ENCODE results near the gene TSSK6. TPM values are rescaled to one million over a fixed set of nuclear protein-coding genes. Genes with fewer than 3 reads are reported as not detected.

TSSK6 gene
- total RNA-seq, 2 experiments from 2014 or later, result 3.8 to 4.4 TPM

- POLR2A ChIA-PET, result no interaction called here
- Mint-ChIP-seq H3K27ac (peak overlapping the region; percentile 59), H3K4me3 (peak overlapping the region; percentile 23)
Observed at GRCh38 chr19:19537075-19538048, 22.0 kb upstream of the TSSK6 start.

DNA sequence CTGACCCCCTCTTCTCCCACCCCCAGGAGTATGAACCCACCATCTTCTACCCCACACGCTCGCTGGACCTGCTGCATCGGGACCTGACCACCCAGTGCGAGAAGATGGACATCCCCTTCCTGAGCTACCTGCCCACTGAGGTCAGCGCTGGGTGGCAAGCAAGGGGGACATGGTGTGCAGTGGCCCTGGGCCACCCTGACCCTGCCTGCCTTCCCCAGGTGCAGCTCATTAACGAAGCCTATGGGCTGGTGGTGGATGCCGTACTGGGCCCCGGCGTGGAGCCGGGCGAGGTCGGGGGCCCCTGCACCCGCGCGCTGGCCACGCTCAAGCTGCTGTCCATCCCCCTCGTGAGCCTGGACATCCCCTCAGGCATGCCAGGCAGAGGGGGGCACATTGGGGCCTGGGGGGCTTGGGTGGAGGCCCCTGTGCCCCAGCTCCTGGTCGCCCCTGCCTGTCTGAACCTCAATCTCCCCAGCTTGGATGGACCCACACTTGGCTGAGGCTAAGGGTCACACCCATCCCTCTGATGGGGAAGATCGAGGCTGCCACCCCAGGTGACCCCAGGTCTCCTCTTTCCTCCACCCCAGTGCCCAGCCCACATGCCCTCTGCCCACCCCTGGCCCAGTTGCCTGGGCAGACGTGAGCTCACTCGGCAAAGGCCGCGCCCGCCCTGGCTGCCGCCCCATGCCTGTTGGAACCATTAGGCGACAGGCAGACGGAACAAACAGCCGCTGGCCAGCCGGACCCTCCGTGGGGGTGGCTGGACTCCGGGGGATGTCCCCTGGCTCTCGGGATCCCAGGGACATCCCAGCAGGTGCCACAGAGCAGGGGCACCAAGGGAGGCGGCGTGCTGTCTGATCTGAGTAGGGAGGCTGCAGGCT lies 20.2 kb upstream of the TSSK6 start:
- H3K27ac Mint-ChIP-seq, result no peak overlapping the region
- no peak overlapping the region for H3K4me3 Mint-ChIP-seq
- DNase-seq (no peak), ATAC-seq (no peak)
- ChIA-PET CTCF (interaction anchor here (0.7 to 2.1 kb wide), 2 partner anchors 19 to 130 kb away, joined by 4 to 6 read pairs; partner anchors contain the start of gene GATAD2A), POLR2A (no interaction called here)
- intact Hi-C loops (cut with DNase I, micrococcal nuclease), result no loop called here
- H3K36me3 Mint-ChIP-seq (ENCODE audit: low read depth), result peaks cover 7% of the 10 kb centered on the region
- peaks cover 9% of the 10 kb centered on the region for H3K27me3 Mint-ChIP-seq
- peaks cover 27% of the 10 kb centered on the region for H3K4me1 Mint-ChIP-seq
- H3K9me3 Mint-ChIP-seq (ENCODE audit: low read depth), result no peaks in the 10 kb centered on the region

More at GRCh38 chr19:19537075-19538048, 22.0 kb upstream of the TSSK6 start:
- H3K9me3 Mint-ChIP-seq (ENCODE audit: low read depth), result no peaks in the 10 kb centered on the region
- ATAC-seq (no peak), DNase-seq (no peak)
- peaks cover 9% of the 10 kb centered on the region for H3K27me3 Mint-ChIP-seq
- H3K36me3 Mint-ChIP-seq (ENCODE audit: low read depth), result peaks cover 3% of the 10 kb centered on the region
- CTCF ChIA-PET, result interaction anchor here (0.6 to 2.1 kb wide), 2 partner anchors 17 to 66 kb away, joined by 4 to 6 read pairs; no protein-coding TSS in a partner anchor
- intact Hi-C loops (cut with DNase I, micrococcal nuclease), result no loop called here
- H3K4me1 Mint-ChIP-seq, result peaks cover 33% of the 10 kb centered on the region

DNA sequence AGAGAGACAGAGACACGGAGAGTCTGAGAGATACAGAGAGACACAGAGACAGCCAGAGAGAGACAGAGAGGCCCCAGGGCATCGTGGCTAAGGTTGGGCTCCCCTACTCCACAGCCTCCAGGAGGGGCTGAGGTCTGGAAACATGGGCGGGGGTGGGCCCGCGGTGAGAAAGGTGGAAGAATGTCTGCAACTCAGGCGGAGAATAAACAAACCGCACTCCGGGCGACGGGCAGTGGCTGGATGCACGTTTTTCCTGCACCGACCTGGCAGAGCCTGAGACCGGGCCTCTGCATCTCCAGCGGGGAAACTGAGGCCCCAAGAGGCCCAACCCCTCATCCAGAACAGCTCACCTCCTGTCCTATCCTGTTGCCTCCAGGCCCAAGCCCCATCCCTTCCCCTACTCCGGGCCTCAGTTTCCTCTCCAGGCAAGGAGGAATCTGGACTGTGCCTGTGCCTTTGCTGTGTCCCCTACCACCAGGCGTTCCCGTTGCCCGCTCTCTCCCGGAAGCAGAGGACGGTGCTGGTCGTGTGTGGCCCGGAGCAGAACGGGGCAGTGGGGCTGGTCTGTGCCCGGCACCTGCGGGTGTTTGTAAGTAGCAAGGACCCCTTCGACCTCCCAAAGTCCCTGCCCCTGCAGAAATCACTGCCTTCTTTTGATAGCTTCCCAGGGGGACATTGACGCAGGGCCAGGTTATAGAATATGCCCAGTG lies 19.4 kb upstream of the TSSK6 start:
- intact Hi-C loops (cut with DNase I, micrococcal nuclease), result loop anchor here in 1 of 2 experiments (5.0 kb wide), 1 partner anchor 198 kb away; the partner anchor contains the start of gene ZNF14
- CTCF ChIA-PET, result interaction anchor here (0.7 to 2.1 kb wide), 2 partner anchors 19 to 129 kb away, joined by 4 to 6 read pairs; partner anchors contain the start of gene GATAD2A
- H3K36me3 Mint-ChIP-seq (ENCODE audit: low read depth), result peaks cover 7% of the 10 kb centered on the region

DNA sequence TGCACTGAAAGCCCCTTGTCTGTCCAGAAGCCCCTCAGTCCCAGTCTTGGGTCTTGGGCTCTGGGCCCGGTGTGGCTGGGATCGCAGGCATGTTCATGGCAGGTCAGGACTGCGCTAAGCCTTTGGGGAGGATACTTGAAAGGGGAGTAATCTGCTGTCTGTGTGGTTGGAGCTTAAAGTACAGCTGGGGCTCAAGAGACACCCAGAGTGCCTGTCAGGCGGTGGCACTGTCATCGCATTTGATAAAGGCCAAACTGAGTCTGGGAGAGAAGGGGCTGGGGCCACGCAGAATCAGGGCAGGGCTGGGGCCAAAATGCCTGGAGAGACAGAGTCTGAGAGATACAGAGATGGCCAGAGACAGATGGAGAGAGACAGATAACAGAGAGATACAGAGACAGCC lies 18.5 kb upstream of the TSSK6 start:
- Mint-ChIP-seq H3K9me3 (ENCODE audit: low read depth) (no peaks in the 10 kb centered on the region), H3K4me1 (peaks cover 19% of the 10 kb centered on the region), H3K27ac (no peak overlapping the region), H3K27me3 (peaks cover 8% of the 10 kb centered on the region), H3K4me3 (no peak overlapping the region), H3K36me3 (ENCODE audit: low read depth) (peaks cover 9% of the 10 kb centered on the region)
- no peak for ATAC-seq
- CTCF ChIA-PET, result interaction anchor here (0.6 to 4.6 kb wide), 3 partner anchors 21 to 505 kb away, joined by 3 to 48 read pairs (median 3); partner anchors contain the start of gene GMIP
- DNase-seq, result no peak
- intact Hi-C loops (cut with DNase I, micrococcal nuclease), result loop anchor here (2.0 to 5.0 kb wide), 2 partner anchors 198 to 425 kb away; partner anchors contain the start of gene ZNF14 (in 1 of the 2)
- POLR2A ChIA-PET, result no interaction called here

More for the DNA sequence above, 19.4 kb upstream of the TSSK6 start:
- peaks cover 25% of the 10 kb centered on the region for H3K4me1 Mint-ChIP-seq
- POLR2A ChIA-PET, result no interaction called here
- H3K9me3 Mint-ChIP-seq (ENCODE audit: low read depth), result no peaks in the 10 kb centered on the region
- ATAC-seq (no peak), DNase-seq (no peak)
- H3K27me3 Mint-ChIP-seq, result peaks cover 9% of the 10 kb centered on the region
- H3K4me3 Mint-ChIP-seq, result no peak overlapping the region
- H3K27ac Mint-ChIP-seq, result no peak overlapping the region

- CTCF ChIA-PET, result interaction anchor here (0.6 to 4.6 kb wide), 28 partner anchors 8 to 505 kb away, joined by 3 to 48 read pairs (median 4); partner anchors contain the start of genes GMIP, NDUFA13 and TSSK6
- DNase-seq (no peak), ATAC-seq (no peak)
- peaks cover 7% of the 10 kb centered on the region for H3K36me3 Mint-ChIP-seq (ENCODE audit: low read depth)
- peaks cover 15% of the 10 kb centered on the region for H3K4me1 Mint-ChIP-seq
- POLR2A ChIA-PET, result interaction anchor here (0.7 to 1.0 kb wide), 2 partner anchors 8 to 17 kb away, joined by 3 read pairs; partner anchors contain the start of gene NDUFA13
- no peak overlapping the region for H3K27ac Mint-ChIP-seq
- H3K9me3 Mint-ChIP-seq (ENCODE audit: low read depth), result no peaks in the 10 kb centered on the region
- no peak overlapping the region for H3K4me3 Mint-ChIP-seq
- intact Hi-C loops (cut with DNase I, micrococcal nuclease), result loop anchor here (1.0 to 5.0 kb wide), 6 partner anchors 21 to 426 kb away; partner anchors contain the start of genes GMIP (in 1 of the 2) and ZNF14 (in 1 of the 2)
- H3K27me3 Mint-ChIP-seq, result peaks cover 4% of the 10 kb centered on the region
Observed at GRCh38 chr19:19532806-19533701, 17.7 kb upstream of the TSSK6 start.

DNA sequence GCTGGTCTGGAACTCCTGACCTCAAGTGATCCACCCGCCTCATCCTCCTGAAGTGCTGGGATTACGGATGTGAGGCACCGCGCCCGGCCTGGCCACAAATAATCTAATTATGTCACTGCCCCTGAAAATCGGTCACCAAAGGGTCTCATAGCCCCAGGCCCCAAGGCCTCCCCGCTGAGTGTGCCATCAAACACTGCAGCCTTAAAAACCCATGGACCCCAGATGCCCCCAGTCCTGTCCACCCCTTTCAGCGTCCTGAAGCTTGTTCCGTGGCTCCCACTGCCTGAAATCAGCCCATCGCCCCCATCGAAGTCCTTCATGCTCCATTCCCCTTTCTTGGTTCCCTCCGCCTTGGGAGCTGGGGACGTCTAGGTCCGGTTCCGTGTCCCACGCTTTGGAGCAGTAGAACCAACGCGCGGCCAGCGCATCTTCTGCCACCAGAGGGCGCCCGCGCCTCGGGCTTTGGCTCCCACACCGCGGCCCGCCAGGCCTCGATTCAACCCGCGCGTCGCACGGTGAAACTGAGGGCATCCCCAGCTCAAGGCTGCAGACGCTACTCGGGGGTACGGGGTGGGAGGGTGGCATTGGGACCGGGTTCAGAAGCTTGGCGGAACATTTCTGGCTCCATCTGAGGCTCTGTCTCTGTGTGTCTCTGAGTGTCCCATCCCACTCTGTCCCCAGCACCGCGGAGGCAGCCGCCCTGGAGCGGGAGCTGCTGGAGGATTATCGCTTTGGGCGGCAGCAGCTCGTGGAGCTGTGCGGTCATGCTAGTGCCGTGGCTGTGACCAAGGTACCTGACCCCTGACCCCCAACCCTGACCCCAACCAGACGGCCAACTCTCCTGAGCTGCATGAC lies 16.8 kb upstream of the TSSK6 start:
- ChIA-PET POLR2A (interaction anchor here (0.7 to 1.0 kb wide), 3 partner anchors 9 to 112 kb away, joined by 3 read pairs; partner anchors contain the start of gene NDUFA13), CTCF (interaction anchor here (0.6 to 4.6 kb wide), 34 partner anchors 9 to 475 kb away, joined by 3 to 48 read pairs (median 3); partner anchors contain the start of genes GMIP, NDUFA13 and TSSK6)
- no peak overlapping the region for H3K4me3 Mint-ChIP-seq
- ATAC-seq (peak; percentile 87), DNase-seq (peak; percentile 92)
- no peaks in the 10 kb centered on the region for H3K9me3 Mint-ChIP-seq (ENCODE audit: low read depth)
- H3K27ac Mint-ChIP-seq, result no peak overlapping the region
- peaks cover 9% of the 10 kb centered on the region for H3K36me3 Mint-ChIP-seq (ENCODE audit: low read depth)
- intact Hi-C loops (cut with DNase I, micrococcal nuclease), result loop anchor here (1.0 to 5.0 kb wide), 6 partner anchors 22 to 427 kb away; partner anchors contain the start of genes GMIP (in 1 of the 2) and ZNF14 (in 1 of the 2)
- peaks cover 10% of the 10 kb centered on the region for H3K4me1 Mint-ChIP-seq
- no peaks in the 10 kb centered on the region for H3K27me3 Mint-ChIP-seq

DNA sequence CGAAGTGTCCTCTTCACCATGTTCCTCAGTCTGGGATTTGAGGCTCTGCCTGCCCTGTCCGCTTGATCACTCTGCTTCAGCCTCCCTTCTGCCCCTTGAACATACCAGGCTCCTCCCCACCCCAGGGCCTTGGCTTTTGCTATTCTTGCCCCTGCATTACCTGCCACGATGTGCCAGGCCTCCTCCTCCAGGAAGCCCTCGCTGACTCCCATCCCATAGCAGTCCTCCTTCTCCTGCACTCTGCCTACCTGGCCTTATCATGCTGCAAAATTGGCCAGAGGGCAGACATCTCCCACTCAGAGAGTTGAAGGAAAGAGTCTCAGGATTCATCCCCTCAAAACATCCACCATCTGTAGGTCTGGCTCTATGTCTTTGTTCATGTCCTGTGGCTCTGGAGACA lies 15.5 kb upstream of the TSSK6 start:
- Mint-ChIP-seq H3K9me3 (ENCODE audit: low read depth) (no peaks in the 10 kb centered on the region), H3K4me3 (no peak overlapping the region), H3K27me3 (no peaks in the 10 kb centered on the region), H3K4me1 (peaks cover 8% of the 10 kb centered on the region), H3K27ac (no peak overlapping the region), H3K36me3 (ENCODE audit: low read depth) (peaks cover 12% of the 10 kb centered on the region)
- ATAC-seq (no peak), DNase-seq (no peak)
- POLR2A ChIA-PET, result interaction anchor here (0.6 kb wide), 2 partner anchors 10 to 335 kb away, joined by 3 to 4 read pairs; partner anchors contain the start of gene ZNF253
- intact Hi-C loops (cut with DNase I, micrococcal nuclease), result loop anchor here in 1 of 2 experiments (5.0 kb wide), 1 partner anchor 201 kb away; the partner anchor contains the start of gene ZNF14
- CTCF ChIA-PET, result interaction anchor here (0.6 to 4.6 kb wide), 8 partner anchors 9 to 477 kb away, joined by 3 to 48 read pairs (median 4); partner anchors contain the start of gene GMIP

DNA sequence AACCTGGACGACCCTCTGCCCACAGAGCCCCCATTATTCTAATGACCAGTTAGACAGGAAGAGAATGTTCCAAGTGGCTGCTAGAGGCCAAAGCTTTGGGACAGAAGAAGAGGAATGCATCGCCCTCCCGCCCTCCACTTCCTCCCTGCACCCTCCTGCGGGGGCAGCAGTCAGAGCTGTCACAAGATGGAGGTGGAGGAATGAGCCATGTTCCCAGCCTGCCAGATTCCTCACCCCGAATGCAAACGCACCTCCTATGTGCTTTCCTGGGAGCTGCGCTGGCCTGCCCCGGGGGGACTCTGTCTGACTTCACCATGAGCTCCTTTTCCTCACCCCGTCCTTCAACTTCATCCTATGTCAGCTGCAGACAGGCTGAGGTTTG lies 15.1 kb upstream of the TSSK6 start:
- ChIA-PET POLR2A (no interaction called here), CTCF (interaction anchor here (0.9 to 4.6 kb wide), 3 partner anchors 8 to 114 kb away, joined by 3 to 48 read pairs (median 30); partner anchors contain the start of gene GMIP)
- DNase-seq (no peak), ATAC-seq (no peak)
- peaks cover 12% of the 10 kb centered on the region for H3K36me3 Mint-ChIP-seq (ENCODE audit: low read depth)
- H3K27ac Mint-ChIP-seq, result no peak overlapping the region
- intact Hi-C loops (cut with DNase I, micrococcal nuclease), result loop anchor here in 1 of 2 experiments (5.0 kb wide), 1 partner anchor 202 kb away; the partner anchor contains the start of gene ZNF14
- peaks cover 8% of the 10 kb centered on the region for H3K4me1 Mint-ChIP-seq
- no peaks in the 10 kb centered on the region for H3K9me3 Mint-ChIP-seq (ENCODE audit: low read depth)
- no peak overlapping the region for H3K4me3 Mint-ChIP-seq
- no peaks in the 10 kb centered on the region for H3K27me3 Mint-ChIP-seq
